H7 (cell line): ENCODE data around the gene DENND6B. TPM values are rescaled to one million over a fixed set of nuclear protein-coding genes. Genes with fewer than 3 reads are reported as not detected.
A peak's percentile ranks its signal among the peaks of the same experiment; 100 is the strongest.
"Not testable (repeated sequence)": the region's sequence is repeated elsewhere in the genome, so short reads cannot be mapped to it uniquely, and the experiment has no call there.

ENCODE experiments used
- DNase-seq: peaks from one replicate; pipeline ENCODE4 v3.0.0; 2012
- H3K27me3 ChIP-seq: 2 replicates; pipeline ENCODE4 v1.6.0; 2011; ENCODE audit warnings: mild to moderate bottlenecking, low read length; ENCODE audit not compliant: control insufficient read depth, insufficient read depth
- H3K36me3 ChIP-seq: replicated peaks from 2 replicates; pipeline ENCODE4 v1.5.1; 2011; ENCODE audit warnings: low read length; ENCODE audit not compliant: control insufficient read depth, insufficient read depth
- H3K4me3 ChIP-seq: 2 replicates; pipeline ENCODE4 v1.5.1; 2011; ENCODE audit warnings: low read depth, mild to moderate bottlenecking, control low read depth, low read length, moderate library complexity; ENCODE audit not compliant: insufficient read depth
- total RNA-seq: library from RNA; depleted of rRNA; stranded (reverse); fragments of >200 nt; shearing (Covaris generic); gene quantifications from 2 replicates; pipeline ENCODE4 v1.2.3, GENCODE V29; 2014

DENND6B gene
- total RNA-seq, 1 experiment from 2014 or later = 0.52 TPM

DNA sequence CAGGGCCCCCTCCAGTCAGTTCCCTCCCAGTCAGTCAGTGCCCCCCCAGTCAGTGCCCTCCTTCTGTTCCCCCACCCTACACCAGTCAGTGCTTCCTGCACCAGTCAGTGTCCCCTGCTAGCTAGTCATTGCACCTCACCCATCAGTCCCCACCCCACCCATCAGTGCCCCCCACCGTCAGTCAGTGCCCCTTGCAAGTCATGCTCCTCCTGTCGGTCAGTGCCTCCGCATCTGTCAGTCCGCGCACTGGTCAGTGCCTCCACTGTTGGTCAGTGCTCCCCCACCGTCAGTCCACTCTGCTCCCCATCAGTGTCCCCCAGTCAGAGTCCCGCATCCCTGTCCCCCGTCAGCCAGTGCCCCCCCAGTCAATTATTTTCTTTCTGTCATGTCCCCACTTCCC lies 19.7 kb upstream of the DENND6B start:
- no peak overlapping the region for H3K4me3 ChIP-seq
- H3K27me3 ChIP-seq = no peaks in the 10 kb centered on the region
- peak; percentile 24 for DNase-seq
- H3K36me3 ChIP-seq = no peaks in the 10 kb centered on the region

DNA sequence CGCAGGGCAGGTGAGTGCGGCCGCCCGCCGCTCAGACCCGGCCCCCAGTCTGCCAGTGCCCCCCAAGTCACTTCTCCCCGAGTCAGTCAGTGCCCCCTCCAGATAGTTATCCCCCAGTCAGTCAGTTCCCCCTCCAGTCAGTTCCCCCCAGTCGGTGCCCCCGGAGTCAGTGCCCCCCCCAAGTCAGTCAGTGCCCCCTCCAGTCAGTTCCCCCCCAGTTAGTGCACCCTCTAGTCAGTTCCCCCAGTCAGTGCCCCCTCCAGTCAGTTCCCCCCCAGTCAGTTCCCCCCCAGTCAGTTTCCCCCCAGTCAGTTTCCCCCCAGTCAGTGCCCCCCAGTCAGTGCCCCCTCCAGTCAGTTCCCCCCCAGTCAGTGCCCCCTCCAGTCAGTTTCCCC lies 16.7 kb upstream of the DENND6B start:
- no peak for DNase-seq
- H3K4me3 ChIP-seq = peak overlapping the region; percentile 68
- H3K27me3 ChIP-seq = no peaks in the 10 kb centered on the region
- no peaks in the 10 kb centered on the region for H3K36me3 ChIP-seq

DNA sequence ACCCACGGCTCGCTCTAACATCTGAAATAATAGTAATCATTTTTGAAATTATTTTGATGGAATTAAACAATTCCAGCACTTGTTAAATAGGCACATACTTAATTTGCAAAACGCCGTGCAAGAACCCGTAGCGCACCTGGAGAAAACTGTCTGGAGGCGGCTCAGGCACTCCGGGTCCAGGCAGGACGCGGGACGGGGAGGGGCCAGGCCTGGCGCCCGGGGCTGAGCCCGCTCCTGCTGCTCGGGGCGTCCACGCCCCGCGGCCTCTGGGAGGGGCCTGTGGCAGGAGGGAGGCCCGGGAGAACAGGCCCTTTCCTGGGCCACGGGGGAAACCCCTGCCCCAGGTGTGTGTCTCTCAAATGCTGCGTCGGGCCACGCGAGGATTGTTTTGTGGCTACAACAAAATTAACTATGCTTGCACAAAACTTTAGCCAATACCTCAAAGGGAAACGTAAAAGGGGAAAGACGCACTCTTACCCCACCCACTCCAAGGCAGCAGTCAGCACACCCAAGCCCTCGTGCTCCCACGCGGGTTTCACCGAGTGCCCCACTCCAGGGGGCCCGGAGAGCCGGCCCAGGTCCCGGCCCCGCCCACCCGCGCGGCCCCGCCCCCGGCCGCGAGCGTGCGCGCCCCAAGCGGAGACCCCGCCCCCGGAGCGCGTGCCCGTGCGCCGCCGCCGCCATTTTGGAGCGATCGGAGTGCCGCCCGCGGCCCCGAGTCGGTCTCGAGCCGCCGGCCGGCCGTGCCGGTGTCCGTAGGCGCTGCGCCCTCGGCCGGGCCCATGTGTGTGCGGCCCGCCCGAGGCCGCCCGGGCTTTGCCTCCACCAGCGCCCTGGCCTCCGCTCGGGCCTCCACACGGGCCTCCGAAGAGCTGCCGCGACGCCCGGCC lies 16.1 kb upstream of the DENND6B start, which contains the start of gene PPP6R2:
Gene PPP6R2 (plus strand): TSS at position 677 of the 890 bp plus-strand sequence. CDS start 50,582 bp downstream, outside the sequence.
- Histone ChIP-seq H3K4me3 (peak within 1 kb of the TSS; percentile 68), H3K36me3 (no peaks in the 10 kb centered on the region), H3K27me3 (no peaks in the 10 kb centered on the region)
- peak; percentile 97 for DNase-seq

DNA sequence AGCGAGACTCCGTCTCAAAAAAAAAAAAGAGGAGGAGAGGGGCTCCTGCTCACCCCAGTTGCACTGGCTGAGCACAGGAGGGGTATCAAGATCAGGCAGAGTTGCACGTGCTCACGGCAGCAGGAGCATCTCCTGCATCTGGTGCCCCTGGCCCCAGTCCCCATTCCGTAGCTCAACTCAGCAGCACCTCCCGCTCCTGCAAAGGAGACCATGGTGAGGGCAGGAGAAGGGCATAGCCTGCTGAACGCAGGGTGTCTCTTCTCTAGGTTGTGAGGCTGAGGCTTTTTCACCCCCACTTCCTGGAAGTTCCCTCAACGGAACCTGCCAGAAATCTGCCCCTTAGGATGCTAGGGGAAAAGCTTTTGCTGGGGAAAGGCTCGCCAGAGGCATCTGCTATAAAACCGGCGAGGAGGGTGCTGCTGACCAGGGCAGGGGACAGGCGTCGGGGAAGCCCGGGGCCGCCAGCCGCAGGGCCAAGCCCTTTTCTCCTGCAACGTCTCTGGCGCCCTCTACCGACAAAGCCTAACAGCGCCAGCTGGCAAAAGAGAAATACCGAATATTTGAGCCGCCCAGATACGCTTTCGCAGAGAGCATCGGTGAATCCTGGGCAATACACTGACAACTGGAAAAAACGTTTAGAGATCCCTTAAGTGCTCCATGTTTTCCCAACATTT lies 15.3 kb upstream of the DENND6B start:
- Histone ChIP-seq H3K4me3 (peak overlapping the region; percentile 68), H3K27me3 (no peaks in the 10 kb centered on the region), H3K36me3 (no peaks in the 10 kb centered on the region)
- DNase-seq = peak; percentile 92

DNA sequence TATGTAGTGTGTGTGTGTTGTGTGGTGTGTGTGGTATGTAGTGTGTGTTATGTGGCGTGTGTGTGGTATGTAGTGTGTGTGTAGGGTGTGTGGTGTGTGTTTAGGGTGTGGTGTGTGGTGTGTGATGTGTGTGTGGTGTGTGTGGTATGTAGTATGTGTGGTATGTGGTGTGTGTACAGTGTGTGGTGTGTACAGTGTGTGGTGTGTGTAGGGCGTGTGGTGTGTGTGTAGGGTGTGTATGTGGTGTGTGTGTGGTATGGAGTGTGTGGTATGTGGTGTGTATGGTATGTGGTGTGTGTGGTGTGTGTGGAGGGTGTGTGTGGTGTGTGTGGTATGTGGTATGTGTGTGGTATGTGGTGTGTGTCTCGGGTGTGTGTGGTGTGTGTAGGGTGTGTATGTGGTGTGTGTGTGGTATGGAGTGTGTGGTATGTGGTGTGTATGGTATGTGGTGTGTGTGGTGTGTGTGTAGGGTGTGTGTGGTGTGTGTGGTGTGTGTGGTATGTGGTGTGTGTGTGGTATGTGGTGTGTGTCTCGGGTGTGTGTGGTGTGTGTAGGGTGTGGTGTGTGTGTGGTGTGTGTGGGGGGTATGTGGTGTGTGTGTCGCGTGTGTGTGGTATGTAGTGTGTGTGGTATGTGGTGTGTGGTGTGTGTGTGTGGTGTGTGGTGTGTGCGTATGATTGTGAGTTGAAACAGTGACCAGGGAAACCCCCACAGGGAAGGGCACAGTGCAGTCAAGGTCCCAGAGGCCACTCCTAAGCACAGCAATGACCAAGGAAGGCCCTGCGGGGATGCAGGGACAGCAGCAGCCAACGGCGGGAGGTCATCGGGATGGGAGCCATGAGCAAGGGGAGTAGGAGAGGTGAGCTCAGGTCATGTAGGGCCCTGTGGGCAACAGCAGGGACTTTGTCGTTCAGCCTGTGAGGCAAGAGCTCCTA lies 13.4 kb upstream of the DENND6B start:
- no peaks in the 10 kb centered on the region for H3K27me3 ChIP-seq
- H3K36me3 ChIP-seq = no peaks in the 10 kb centered on the region
- H3K4me3 ChIP-seq = no peak overlapping the region
- DNase-seq = peak; percentile 44

DNA sequence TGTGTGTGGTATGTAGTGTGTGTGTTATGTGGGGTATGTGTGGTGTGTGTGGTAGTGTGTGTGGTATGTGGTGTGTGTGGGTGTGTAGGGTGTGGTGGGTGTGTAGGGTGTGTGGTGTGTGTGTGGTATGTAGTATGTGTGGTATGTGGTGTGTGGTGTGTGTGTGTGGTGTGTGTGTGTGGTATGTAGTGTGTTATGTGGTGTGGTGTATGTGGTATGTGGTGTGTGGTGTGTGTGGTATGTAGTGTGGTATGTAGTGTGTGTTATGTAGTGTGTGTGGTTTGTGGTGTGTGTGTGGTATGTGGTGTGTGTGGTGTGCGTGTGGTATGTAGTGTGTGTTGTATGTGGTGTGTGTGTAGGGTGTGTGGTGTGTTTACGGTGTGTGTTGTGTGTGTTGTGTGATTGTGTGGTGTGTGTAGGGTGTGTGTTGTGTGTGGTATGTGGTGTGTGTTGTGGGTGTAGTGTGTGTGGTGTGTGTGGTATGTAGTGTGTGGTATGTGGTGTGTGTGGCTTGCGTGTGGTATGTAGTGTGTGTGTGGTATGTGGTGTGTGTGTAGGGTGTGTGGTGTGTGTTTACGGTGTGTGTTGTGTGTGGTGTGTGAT lies 12.1 kb upstream of the DENND6B start:
- H3K27me3 ChIP-seq = no peaks in the 10 kb centered on the region
- H3K4me3 ChIP-seq = no peak overlapping the region
- no peak for DNase-seq
- H3K36me3 ChIP-seq = no peaks in the 10 kb centered on the region

DNA sequence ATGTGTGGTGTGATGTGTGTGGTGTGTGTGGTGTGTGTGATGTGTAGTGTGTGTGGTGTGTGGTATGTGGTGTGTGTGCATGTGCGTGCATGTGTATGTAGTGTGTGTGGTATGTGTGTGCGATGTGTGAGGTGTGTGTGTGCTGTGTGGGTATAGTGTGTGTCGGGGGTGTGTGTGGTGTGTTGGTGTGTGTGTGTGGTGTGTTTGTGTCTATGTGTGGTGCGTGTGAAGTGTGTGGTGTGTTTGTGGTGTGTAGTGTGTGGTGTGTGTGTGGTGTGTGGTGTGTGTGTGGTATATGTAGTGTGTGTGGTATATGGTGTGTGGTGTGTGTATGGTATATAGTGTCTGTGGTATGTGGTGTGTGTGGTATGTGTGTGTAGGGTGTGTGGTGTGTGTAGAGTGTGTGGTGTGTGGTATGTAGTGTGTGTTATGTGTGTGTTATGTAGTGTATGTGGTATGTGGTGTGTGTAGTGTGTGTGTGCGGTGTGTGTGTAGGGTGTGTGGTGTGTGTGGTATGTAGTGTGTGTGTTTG lies 11.3 kb upstream of the DENND6B start:
- no peaks in the 10 kb centered on the region for H3K36me3 ChIP-seq
- no peaks in the 10 kb centered on the region for H3K27me3 ChIP-seq
- no peak for DNase-seq
- H3K4me3 ChIP-seq = no peak overlapping the region

DNA sequence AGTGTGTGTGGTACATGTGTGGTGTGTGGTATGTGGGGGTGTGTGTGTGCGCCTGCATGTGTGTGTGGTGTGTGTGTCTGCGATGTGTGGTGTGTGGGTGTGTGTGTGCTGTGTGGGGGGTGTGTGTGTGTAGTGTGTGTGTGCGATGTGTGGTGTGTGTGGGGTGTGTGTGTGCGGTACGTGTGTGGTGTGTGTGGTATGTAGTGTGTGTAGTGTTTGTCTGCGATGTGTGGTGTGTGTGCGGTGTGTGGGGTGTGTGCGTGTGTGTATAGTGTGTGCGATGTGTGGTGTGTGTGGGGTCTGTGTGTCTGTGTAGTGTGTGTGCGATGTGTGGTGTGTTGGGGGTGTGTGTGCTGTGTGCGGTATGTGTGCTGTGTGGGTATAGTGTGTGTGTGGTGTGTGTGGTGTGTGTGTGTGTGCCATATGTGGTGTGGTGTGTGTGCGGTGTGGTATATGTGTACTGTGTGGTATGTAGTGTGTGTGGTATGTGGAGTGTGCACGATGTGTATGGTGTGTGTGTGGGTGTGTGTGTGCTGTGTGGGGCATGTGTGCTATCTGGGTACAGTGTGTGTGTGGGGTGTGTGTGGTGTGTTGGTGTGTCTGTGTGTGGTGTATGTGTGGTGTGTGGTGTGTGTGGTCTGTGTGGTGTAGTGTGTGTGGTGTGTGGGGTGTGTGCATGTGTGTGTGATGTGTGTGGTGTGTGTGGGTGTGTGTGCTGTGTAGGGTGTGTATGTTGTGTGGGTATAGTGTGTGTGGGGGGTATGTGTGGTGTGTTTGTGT lies 10.6 kb upstream of the DENND6B start:
- H3K27me3 ChIP-seq = no peaks in the 10 kb centered on the region

DNA sequence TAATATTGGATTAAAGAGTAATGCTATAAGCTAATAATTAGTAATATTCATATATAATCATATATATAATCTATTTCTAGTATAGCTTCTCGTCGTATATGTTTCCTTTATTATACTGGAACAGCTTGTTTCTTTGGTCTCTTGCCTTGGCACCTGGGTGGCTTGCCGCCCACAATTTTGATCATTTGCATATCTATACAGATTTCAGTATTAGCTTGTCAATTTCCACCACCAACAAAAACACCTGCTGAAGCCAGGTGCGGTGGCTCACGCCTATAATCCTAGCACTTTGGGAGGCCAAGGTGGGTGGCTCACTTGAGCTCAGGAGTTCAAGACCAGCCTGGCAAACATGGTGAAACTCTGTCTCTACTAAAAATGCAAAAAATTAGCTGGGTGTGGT lies 7.6 kb upstream of the DENND6B start:
- H3K36me3 ChIP-seq, DNase-seq, H3K27me3 ChIP-seq: not testable (repeated sequence)

More for the DNA sequence above, 10.6 kb upstream of the DENND6B start:
- Histone ChIP-seq H3K36me3 (no peaks in the 10 kb centered on the region), H3K4me3 (no peak overlapping the region)
- no peak for DNase-seq

DNA sequence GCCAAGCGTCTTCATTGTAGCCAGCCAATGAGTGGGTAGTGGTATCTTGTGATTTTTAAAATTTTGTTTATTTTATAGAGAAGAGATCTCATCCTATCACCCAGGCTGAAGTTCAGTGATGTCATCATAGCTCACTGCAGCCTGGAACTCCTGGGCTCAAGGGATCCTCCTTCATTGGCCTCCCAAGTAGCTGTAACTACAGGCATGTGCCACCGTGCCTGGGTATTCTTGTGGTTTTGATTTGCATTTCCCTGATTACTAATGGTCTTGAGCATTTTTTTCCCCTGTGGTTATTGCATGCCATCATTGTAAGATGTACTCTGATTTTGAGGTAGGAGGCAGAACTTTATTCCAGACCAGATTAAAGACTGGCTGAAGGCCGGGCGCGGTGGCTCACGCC lies 2.4 kb upstream of the DENND6B start:
- H3K27me3 ChIP-seq = peaks cover 10% of the 10 kb centered on the region
- DNase-seq = no peak
- H3K36me3 ChIP-seq = no peaks in the 10 kb centered on the region

More for the DNA sequence above, 7.6 kb upstream of the DENND6B start:
- H3K4me3 ChIP-seq = not testable (repeated sequence)

DNA sequence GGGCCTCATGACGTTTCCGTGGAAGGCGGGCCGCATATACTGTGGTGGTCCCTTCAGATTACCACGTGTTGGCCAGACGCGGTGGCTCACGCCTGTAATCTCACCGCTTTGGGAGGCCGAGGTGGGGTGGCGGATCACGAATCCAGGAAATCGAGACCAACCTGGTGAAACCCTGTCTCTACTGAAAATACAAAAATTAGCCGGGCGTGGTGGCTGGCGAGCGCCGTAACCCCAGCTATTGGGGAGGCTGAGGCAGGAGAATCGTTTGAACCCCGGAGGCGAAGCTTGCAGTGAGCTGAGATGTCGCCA lies 853 bp upstream of the DENND6B start:
- peaks cover 10% of the 10 kb centered on the region for H3K27me3 ChIP-seq
- H3K4me3 ChIP-seq = peak overlapping the region; percentile 74
- no peaks in the 10 kb centered on the region for H3K36me3 ChIP-seq
- no peak for DNase-seq

More for the DNA sequence above, 2.4 kb upstream of the DENND6B start:
- no peak overlapping the region for H3K4me3 ChIP-seq

DNA sequence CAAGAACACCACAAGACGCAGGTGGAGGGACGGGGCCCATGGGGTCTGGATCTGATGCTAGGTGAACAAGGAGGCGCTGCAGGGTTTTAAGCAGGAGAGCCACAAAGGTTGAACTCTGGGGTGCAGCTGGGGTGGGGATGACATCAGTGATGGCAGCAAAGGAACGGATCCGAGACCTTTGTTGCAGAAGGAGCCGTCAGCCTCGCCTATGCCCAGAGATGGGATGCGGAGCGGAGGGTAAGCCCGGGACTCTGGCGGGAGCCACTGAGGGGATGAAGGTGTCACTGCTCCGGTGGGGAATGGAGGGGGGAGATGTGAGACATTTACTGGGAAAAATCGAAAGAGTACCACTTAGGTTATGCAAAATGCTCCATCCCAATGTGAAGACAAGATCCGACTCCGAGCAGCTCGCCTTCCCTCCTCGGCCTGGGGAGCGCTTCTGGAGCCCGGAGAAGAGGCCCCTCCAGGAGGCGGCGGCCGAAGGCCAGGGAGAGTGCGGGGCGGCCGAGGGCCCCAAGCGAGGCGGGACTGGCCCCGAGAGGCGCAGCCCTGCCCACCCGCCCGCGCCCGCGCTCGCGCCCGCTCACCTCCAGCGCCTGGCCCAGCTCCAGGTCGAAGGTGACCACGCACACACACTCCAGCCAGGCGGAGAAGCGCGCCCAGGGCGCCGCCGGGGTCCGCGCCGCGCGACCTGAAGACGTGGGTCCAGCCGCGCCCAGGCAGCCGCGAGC lies 422 bp downstream of the DENND6B start:
- peak overlapping the region; percentile 57 for H3K4me3 ChIP-seq
- no peaks in the 10 kb centered on the region for H3K36me3 ChIP-seq
- H3K27me3 ChIP-seq = peaks cover 10% of the 10 kb centered on the region
- peak; percentile 62 for DNase-seq
